GM23248 (cell line): ENCODE data around the gene CLMP.

Experiments used
- EZH2 ChIP-seq: fragments of 200-600 bp; sonication (generic); IDR thresholded peaks from 2 replicates; pipeline ENCODE4 v1.6.1; 2018; ENCODE audit warnings: antibody characterized with exemption, mild to moderate bottlenecking; ENCODE audit not compliant: insufficient read depth, poor library complexity, severe bottlenecking
- EZH2phosphoT487 ChIP-seq: fragments of 200-600 bp; sonication (generic); IDR thresholded peaks from 2 replicates; pipeline ENCODE4 v1.6.1; 2018; ENCODE audit warnings: antibody characterized with exemption, moderate library complexity, mild to moderate bottlenecking, low read depth; ENCODE audit not compliant: insufficient read depth

DNA sequence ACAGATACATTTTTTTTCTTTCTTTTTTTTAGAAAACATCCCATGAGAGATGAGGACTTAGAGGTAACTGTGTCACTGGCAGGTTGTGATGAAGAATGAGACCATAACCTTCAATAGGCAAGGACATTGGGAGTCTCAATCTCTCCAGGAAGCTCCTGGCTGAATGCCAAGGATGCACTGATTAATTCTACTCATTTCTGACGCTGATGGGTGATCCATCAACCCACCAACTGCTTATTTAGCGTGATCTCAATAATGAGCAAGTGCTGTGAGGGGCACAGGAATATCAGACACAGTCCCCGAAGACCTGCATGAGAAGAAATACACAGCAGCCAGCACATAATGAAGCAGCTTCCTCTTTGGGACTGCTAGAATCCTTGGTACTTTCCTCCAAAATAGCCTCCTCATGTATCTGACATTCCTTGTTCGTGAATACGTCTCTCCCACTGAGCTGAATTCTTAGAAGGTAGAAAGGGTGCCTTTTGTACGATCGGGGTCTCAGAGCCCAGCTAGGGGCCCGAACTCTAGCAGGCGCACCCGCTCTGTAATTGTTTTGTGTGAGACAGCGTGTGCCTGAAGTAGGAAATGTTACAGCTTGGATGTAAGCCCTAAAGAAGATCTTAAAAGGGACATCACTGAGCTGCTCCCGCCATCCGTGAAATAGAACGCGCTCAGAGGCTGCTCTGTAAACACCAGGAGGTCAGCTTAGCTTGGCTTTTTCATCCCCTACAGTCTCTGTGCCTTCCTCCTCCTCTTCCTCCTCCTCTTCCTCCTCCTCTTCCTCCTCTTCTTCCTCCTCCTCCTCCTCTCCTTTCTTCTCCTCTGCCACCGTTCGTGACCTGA is 7.2 kb downstream of the CLMP start:
- TF ChIP-seq EZH2 (no peak), EZH2phosphoT487 (no peak)
